T47D (cell line): Measurements from ENCODE around the gene PRIMPOL.

Experiments used
- DNase-seq, 2 experiments: peaks; one replicate each; pipeline versions ENCODE4 v3.0.0 to v3.0.0-alpha.2; 2011 to 2012; ENCODE audit warnings: low read depth in 1 of 2, low spot score in 1 of 2
- JUND ChIP-seq: IDR thresholded peaks from 2 replicates; pipeline ENCODE4 v1.6.1; 2012; ENCODE audit warnings: low read depth
- in situ Hi-C: cut with HindIII; loops from 2 replicates; pipeline ENCODE4 v1.10.0; 2016; ENCODE audit warnings: low sequenced_read_pairs, low pct_unique_long_range_greater_than_20kb

PRIMPOL gene

DNA sequence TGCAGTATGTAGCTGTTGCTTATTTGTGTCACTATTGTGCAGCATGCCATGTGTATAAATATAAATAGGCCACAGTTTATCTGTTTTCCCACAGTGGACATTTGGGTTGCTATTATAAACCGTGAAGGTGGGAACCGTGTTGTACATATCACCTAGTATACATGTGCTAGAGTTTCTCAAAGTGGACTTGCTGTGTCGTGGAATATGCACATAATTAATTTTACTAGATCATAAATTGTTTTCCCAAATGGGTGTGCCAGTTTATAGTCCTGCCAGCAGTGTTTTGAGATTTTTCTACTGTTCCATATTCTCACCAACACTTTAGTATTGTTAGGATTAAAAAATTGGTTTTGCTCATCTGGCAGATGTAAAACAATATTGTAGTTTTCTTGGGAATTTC, 38.5 kb downstream of the PRIMPOL start:
- DNase-seq: no peak
- in situ Hi-C loops: no loop called here
- TF ChIP-seq JUND: no peak

DNA sequence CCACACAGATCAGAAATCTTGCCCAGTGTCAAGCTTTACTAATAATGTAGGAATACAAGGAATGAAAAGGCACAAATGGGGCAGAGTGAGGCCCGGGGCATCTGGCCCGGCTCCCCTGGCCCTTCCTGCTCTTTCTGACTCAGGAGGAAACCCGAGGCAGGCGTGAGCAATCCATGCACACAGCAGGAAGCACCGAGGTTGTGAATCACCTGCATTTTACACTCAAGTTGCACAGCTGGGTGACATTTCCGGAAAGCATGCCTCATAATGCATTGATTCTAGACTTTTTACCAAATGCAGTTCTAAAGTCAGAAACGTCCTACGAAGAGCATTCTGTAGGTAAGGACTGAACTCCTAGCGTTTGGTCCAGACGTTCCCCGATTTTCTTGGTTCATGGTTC, 38.9 kb downstream of the PRIMPOL start:
- no peak for DNase-seq

DNA sequence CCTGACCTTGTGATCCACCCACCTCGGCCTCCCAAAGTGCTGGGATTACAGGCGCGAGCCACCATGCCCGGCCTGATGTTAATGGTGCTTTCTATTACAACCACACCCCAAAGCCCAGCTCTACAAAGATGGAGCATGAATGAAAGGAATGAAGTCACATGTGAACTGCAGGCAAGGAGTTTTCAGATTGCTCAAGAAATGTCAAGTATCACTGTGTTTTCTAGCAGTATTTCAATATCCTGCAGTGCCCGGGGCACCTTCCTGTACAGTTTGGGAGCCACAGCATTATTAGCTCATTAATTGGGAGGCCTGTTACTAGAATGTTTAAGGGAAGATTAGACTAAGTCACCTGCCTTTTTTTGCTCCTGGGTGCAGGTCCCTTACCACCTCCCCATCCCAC, 40.1 kb downstream of the PRIMPOL start:
- in situ Hi-C loops: no loop called here
- no peak for DNase-seq
- no peak for TF ChIP-seq JUND

More for the DNA sequence above, 38.9 kb downstream of the PRIMPOL start:
- in situ Hi-C loops: no loop called here
- no peak for TF ChIP-seq JUND

DNA sequence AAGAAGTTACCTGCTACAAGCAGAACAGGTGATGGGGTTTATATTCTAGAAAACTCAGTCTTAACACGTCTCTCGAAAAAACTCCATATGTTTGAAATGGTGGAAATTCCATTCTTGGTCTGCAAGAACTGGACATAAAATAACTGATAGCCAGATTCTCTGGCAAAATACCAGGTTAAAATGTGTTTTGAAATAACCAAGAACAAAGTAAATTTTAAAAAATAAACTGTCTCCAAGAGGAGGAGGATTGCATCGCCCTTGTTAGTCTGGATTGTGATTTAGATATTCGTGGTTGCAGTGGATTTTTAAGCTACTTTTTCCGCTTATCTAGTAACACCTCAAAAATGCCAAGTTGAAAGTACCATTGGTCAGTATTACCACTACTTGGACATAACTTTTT, 43.5 kb downstream of the PRIMPOL start:
- no peak for DNase-seq
- TF ChIP-seq JUND: no peak
- in situ Hi-C loops: no loop called here

DNA sequence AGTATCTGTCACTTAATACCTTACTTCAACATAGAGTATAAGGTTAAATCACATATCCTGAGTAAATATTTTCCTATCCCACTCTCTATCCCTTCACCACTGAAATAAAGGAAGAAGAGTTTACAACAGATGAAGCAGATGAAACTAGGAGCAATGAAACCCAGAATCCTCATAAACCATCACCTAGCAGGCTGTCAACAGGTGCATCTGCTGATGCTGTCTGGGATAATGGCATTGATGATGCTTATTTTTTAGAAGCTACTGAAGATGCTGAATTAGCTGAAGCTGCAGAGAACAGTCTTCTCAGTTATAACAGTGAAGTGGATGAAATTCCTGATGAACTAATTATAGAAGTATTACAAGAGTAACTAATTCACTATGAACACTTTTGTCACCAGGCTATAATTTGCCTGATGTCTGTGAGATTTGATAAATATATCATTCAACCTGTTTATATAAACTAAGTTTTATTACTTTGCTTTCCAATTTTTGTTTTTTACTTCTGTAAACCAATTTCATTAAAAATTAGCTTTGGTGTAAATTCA, 44.9 kb downstream of the PRIMPOL start:
- no peak for TF ChIP-seq JUND
- no peak for DNase-seq
- in situ Hi-C loops: no loop called here

DNA sequence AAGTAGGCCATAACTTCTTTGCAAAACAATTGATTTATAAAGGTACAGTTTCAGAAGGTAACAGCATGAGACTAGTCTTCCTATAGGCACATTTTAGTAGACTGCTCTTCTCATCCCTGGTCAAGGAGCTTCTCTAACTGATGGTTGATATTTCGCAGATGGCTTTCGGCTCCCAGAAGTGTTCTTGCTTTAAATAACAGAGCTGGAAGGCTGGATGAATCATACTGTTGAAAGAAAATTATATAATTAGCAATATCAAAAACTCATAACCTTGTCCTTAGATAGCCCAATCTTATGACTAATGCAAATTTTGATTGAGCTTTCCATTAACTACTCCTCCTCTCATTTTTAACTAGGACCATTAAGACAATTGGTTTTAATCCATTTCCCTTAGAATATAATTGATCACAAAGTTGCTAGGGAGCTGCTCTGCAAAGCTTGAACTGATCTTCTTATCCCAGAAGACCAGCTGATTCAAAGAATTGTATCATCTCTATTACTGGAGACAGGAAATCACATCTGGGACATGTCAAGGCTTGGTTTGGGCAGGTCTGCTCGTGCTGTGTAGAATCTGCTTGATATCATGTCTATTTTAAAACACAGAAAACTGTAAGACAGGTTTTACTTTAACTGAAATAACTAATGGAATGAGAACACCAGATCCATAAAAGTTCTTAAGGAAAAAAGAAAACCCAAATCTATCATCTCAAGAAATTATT, 45.8 kb downstream of the PRIMPOL start:
- in situ Hi-C loops: no loop called here
- no peak for TF ChIP-seq JUND
- no peak for DNase-seq

DNA sequence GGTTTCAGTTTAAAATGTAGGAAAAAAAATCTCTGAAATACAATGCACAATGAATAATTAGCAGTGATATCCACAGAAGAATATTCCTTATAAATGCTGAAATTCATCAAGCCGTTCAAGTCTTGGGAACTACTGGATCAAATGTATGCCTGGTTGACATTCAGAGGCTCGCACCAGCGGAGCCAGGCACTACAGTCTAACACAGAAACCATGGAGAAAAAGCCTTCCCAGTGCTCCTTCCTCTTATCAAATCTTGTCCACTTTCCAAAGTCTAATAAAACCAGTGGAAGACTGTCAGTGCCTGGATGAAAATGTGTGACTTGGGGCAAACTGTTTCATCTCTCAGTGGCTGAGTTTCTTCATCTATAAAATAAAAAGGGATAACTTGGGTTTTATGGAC, 48.4 kb downstream of the PRIMPOL start:
- in situ Hi-C loops: no loop called here
- DNase-seq: no peak
- no peak for TF ChIP-seq JUND

DNA sequence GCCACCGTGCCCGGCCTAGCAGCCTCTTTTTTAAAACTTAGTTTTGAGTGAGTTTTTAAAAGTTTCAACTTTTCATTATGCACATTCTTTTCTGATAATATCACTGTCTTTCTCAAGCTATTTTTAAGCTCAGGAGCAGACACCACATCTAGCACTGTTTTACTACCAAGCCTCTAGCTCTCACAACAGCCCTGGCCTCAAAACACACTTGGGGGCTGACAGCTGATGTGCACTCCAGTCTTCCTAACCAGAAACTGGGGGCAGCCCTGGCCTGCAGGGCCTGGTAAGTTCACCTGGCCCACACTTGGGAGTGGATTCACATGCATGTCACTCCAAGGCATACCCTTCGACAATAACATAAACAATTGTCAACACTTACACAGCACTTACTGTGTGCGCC, 50.4 kb downstream of the PRIMPOL start:
- no peak for DNase-seq
- no peak for TF ChIP-seq JUND
- in situ Hi-C loops: no loop called here

DNA sequence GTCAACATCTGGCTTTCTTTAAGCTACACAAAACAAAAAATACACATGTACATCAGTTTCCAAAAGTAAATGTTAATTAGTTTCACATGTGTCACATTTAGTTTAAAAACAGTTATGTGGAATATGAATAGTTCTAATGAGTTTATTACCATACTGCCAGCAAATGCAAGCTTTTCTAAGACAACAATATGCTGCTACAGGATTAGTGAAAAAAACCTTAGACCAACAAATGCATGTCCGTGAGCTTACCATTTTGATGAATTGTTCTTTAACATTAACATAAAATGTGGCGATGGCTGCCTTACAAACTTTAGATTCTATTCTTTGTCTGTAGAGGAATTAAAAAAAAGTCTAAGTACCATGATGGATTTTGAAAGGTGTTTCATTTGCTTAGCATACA, 52.6 kb downstream of the PRIMPOL start:
- in situ Hi-C loops: no loop called here

DNA sequence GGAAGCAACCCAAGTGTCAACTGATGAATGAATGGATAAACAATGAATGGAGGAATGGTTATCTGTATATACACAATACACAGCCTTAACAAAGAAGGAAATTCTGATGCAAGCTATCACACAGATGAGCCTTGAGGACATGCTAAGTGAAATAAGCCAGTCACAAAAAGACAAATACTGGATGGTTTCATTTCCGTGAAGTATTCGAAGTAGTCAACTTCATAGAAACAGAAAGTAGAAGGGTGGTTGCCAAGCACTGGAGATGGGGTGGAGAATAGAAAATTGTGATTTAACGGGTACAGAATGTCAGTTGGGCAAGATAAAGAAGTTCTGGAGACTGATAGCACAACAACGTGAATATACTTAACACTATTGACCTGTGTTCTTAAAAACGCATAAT, 56.2 kb downstream of the PRIMPOL start:
- in situ Hi-C loops: no loop called here
- no peak for DNase-seq
- TF ChIP-seq JUND: no peak

More for the DNA sequence above, 52.6 kb downstream of the PRIMPOL start:
- TF ChIP-seq JUND: no peak
- DNase-seq: no peak

DNA sequence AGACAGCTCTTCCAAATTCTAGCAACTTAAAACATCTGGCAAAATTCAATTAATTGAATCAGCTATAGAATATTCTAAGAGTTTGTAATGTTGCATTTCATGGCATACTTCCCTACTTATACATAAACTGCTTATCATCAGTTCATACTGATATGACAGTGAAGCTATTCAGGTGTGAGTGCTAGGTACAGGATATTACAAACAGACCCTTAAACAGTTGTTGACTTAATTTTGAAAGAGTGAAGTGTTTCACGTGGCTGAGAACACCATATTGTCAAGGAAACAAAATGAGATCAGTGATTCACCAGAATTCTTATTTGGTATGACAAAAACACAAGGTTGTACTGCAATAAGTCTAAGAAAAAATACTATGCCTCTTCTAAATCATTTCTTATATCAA, 56.9 kb downstream of the PRIMPOL start:
- in situ Hi-C loops: no loop called here
- DNase-seq: no peak
- TF ChIP-seq JUND: no peak

DNA sequence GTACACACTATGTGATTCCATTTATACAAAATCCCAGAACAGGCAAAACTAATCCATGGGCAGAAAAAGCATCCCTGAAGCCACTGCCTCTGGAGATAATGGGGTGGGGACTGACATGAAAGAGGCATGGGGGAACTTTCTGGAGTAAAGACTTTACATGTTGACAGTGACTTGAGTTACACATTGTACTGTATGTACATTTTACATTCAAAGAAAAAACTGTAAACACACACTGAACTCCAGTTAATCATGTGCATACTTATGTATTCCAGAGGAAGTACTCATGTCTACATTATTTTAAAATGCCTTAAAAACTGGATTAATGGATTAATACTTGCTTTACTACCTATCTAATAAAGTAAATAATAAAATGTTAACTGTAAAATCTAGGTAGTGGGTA, 62.8 kb downstream of the PRIMPOL start:
- no peak for TF ChIP-seq JUND
- in situ Hi-C loops: no loop called here
- DNase-seq: no peak

DNA sequence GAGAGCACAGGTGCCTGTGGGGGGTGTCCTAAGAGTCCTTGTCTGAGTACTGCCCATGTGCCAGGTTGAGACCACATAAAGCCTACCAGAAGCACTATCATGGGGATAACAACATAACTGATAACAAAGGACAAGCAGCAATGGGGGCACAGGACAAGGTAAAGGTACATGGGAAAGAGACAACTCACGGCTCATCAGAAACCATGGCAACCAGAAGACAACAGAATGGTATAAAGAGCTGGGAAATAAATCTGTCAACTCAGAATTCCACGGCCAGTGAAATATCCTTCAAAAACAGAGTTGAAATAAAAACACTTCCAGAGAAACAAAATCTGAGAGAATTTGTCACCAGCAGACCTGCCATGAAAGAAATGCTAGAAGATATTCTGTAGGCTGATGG, 64.3 kb downstream of the PRIMPOL start:
- in situ Hi-C loops: no loop called here
- TF ChIP-seq JUND: no peak
- DNase-seq: no peak

DNA sequence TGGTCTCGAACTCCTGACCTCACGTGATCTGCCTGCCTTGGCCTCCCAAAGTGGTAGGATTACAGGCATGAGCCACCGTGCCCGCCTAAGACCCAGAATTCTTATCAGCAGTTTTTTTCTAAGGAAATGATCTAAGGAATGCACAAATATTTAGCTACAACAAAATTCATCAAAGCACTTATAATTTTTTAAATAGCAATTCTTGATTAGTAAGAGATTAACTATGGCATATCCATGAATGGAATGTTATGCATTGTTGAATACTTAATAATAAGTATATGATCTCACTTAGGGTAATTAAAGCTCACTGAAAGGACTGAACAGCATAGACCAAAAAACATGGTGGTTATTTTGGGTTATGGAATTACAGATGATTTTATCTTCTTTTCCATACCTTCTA, 66.0 kb downstream of the PRIMPOL start:
- TF ChIP-seq JUND: no peak
- DNase-seq: no peak
- in situ Hi-C loops: no loop called here
